K562 (cell line): Measurements from ENCODE around the gene GABRD. TPM values are rescaled to one million over a fixed set of nuclear protein-coding genes. Genes with fewer than 3 reads are reported as not detected.

Experiments used
- ATAC-seq: fragments of 200-7000 bp; cut with Tn5 transposase; 3 replicates; pipeline ENCODE4 v1.9.1; 2020; ENCODE audit warnings: moderate library complexity
- BruUV-seq: library from RNA; stranded (reverse); fragments of 400-500 nt; replicated peaks from 2 replicates; lab custom pipeline; 2021; lab: Mats Ljungman, UMichigan
- CTCF ChIA-PET: fragments of 300-600 bp; formaldehyde crosslinking; extraction: SDS; loops from one replicate; lab custom pipeline; 2021; ENCODE audit warnings: low intra/inter-chr PET ratio; lab: Yijun Ruan, JAX
- POLR2A ChIA-PET: fragments of 300-600, 350-650 bp; sonication (Branson Sonifier 250); formaldehyde crosslinking; extraction: SDS; loops from one replicate; lab custom pipeline; 2021; ENCODE audit warnings: antibody characterized with exemption, inconsistent platforms; lab: Yijun Ruan, JAX
- DNase-seq, 4 experiments: peaks; one replicate each; pipeline versions ENCODE4 v3.0.0 to v3.0.0-alpha.2; 2011 to 2018; ENCODE audit warnings: low spot score in 3 of 4, mixed read lengths in 3 of 4; ENCODE audit errors: extremely low read depth in 1 of 4
- FAIRE-seq: peaks from 2 replicates; lab custom pipeline; 2011; peaks lifted over from hg19 to GRCh38; lab: Jason Lieb, UNC
- H2AFZ ChIP-seq: 2 replicates; pipeline ENCODE4 v1.6.0; 2011; ENCODE audit warnings: low read depth, low read length, control low read depth, inconsistent platforms
- H3K27ac ChIP-seq: fragments of 200-600 bp; 3 replicates; pipeline ENCODE4 v1.8.0; 2011; ENCODE audit warnings: low read depth, mild to moderate bottlenecking, control low read depth, inconsistent platforms, low read length, moderate library complexity, mixed read lengths; ENCODE audit errors: extremely low read depth
- H3K27me3 ChIP-seq, 2 experiments: fragments of 300-600 bp in 1 of 2; 2 replicates in 1 of 2; 3 replicates in 1 of 2; pipeline versions ENCODE4 v1.6.0 to v1.8.0; 2011; ENCODE audit warnings: inconsistent platforms in 2 of 2, low read length in 2 of 2, mild to moderate bottlenecking in 1 of 2, mixed read lengths in 1 of 2, moderate library complexity in 1 of 2; ENCODE audit not compliant: control insufficient read depth in 2 of 2, insufficient read depth in 2 of 2
- H3K36me3 ChIP-seq: fragments of 300-600 bp; 3 replicates; pipeline ENCODE4 v1.8.0; 2011; ENCODE audit warnings: mild to moderate bottlenecking, low read length, inconsistent platforms; ENCODE audit not compliant: control insufficient read depth, insufficient read depth
- H3K4me1 ChIP-seq, 2 experiments: fragments of 200-600 bp in 1 of 2; replicated peaks in 1 of 2; 2 replicates in 1 of 2; 3 replicates in 1 of 2; pipeline versions ENCODE4 v1.5.1 to v1.8.0; 2011; ENCODE audit warnings: inconsistent platforms in 2 of 2, low read length in 2 of 2, mild to moderate bottlenecking in 1 of 2, mixed read lengths in 1 of 2, moderate library complexity in 1 of 2; ENCODE audit not compliant: control insufficient read depth in 2 of 2, insufficient read depth in 2 of 2
- H3K4me2 ChIP-seq: 2 replicates; pipeline ENCODE4 v1.6.1; 2011; ENCODE audit warnings: low read length, control low read depth, inconsistent platforms, mixed read lengths; ENCODE audit not compliant: insufficient read depth
- H3K4me3 ChIP-seq: fragments of 200-600 bp; sonication (generic), shearing (Covaris generic); 2 replicates; pipeline ENCODE4 v1.5.1; 2016; ENCODE audit warnings: control low read depth, inconsistent platforms
- H3K79me2 ChIP-seq: fragments of 200-600 bp; 3 replicates; pipeline ENCODE4 v1.8.0; 2011; ENCODE audit warnings: low read length, inconsistent platforms; ENCODE audit not compliant: control insufficient read depth, insufficient read depth
- H3K9ac ChIP-seq, 2 experiments: 2 replicates each; pipeline versions ENCODE4 v1.6.0 to v1.6.1; 2011; ENCODE audit warnings: low read depth in 2 of 2, low read length in 2 of 2, control low read depth in 1 of 2, inconsistent platforms in 1 of 2, mild to moderate bottlenecking in 1 of 2, mixed read lengths in 1 of 2; ENCODE audit not compliant: insufficient read depth in 1 of 2
- H3K9me1 ChIP-seq: one replicate; pipeline ENCODE4 v1.6.0; 2011; ENCODE audit warnings: inconsistent platforms, mild to moderate bottlenecking, low read length, moderate library complexity; ENCODE audit not compliant: control insufficient read depth, insufficient read depth
- H3K9me3 ChIP-seq: replicated peaks from 2 replicates; pipeline ENCODE4 v1.5.1; 2011; ENCODE audit warnings: low read depth, low read length, inconsistent platforms; ENCODE audit not compliant: control insufficient read depth, insufficient read depth
- H4K20me1 ChIP-seq: replicated peaks from 2 replicates; pipeline ENCODE4 v1.6.1; 2011; ENCODE audit warnings: low read length, inconsistent platforms, mixed read lengths; ENCODE audit not compliant: control insufficient read depth, insufficient read depth
- BMI1 ChIP-seq: fragments of 150-350 bp; IDR thresholded peaks from 2 replicates; pipeline ENCODE4 v1.6.1; 2014; ENCODE audit warnings: low read length
- CSDE1 ChIP-seq, 2 experiments: fragments of 450-650 bp; IDR thresholded peaks; 2 replicates each; pipeline ENCODE4 v1.6.1; 2016; ENCODE audit warnings: mild to moderate bottlenecking in 1 of 2
- EZH2 ChIP-seq: IDR thresholded peaks from 2 replicates; pipeline ENCODE4 v1.6.1; 2012; ENCODE audit warnings: low read depth, mild to moderate bottlenecking, inconsistent platforms, low read length, borderline replicate concordance
- LEF1 ChIP-seq: fragments of 450-650 bp; IDR thresholded peaks from 2 replicates; pipeline ENCODE4 v1.6.1; 2016; ENCODE audit warnings: mild to moderate bottlenecking
- POLR2AphosphoS2 ChIP-seq: IDR thresholded peaks from 2 replicates; pipeline ENCODE4 v1.6.1; 2012; ENCODE audit warnings: low read length, improper control_type of control experiment
- POLR2H ChIP-seq: IDR thresholded peaks from 2 replicates; pipeline ENCODE4 v1.6.1; 2016; ENCODE audit warnings: missing genetic modification characterization, low read depth, mild to moderate bottlenecking, control low read depth, missing compliant biosample characterization, moderate library complexity
- RBM39 ChIP-seq: fragments of 200-400 bp; formaldehyde crosslinking; optimal IDR thresholded peaks from 2 replicates; pipeline ENCODE3; 2018; ENCODE audit warnings: low read depth, low read length
- SMAD4 ChIP-seq: fragments of 250-450 bp; sonication (Bioruptor Pico); conservative IDR thresholded peaks from 2 replicates; pipeline ENCODE4 v1.8.0; 2021; ENCODE audit warnings: inconsistent platforms, mild to moderate bottlenecking, moderate library complexity
- SP2 ChIP-seq: IDR thresholded peaks from 2 replicates; pipeline ENCODE4 v1.6.1; 2011; ENCODE audit warnings: mild to moderate bottlenecking, low read depth, low read length, moderate library complexity; ENCODE audit not compliant: poor library complexity, severe bottlenecking; ENCODE audit errors: extremely low read depth
- SRSF9 ChIP-seq: fragments of 200-400 bp; formaldehyde crosslinking; IDR thresholded peaks from 2 replicates; pipeline ENCODE4 v1.6.1; 2017; ENCODE audit warnings: low read depth, low read length, borderline replicate concordance
- STAG1 ChIP-seq: sonication (generic); formaldehyde crosslinking; IDR thresholded peaks from 2 replicates; pipeline ENCODE4 v1.5.0; 2020; ENCODE audit warnings: missing genetic modification reagents, borderline replicate concordance
- ZKSCAN8 ChIP-seq: fragments of 200-800 bp; sonication (Bioruptor generic); IDR thresholded peaks from 2 replicates; pipeline ENCODE4 v1.6.1; 2016; ENCODE audit warnings: missing genetic modification characterization, missing compliant biosample characterization
- ZNF212 ChIP-seq: fragments of 450-650 bp; formaldehyde crosslinking; IDR thresholded peaks from 2 replicates; pipeline ENCODE4 v1.4.0; 2020; ENCODE audit warnings: mild to moderate bottlenecking
- ZNF57 ChIP-seq: fragments of 450-650 bp; formaldehyde crosslinking; IDR thresholded peaks from 2 replicates; pipeline ENCODE4 v1.4.0; 2020; ENCODE audit warnings: mild to moderate bottlenecking, moderate library complexity
- WGBS: fragments of 100-300 bp; shearing (Covaris generic); methylation state at CpG from one replicate; pipeline ENCODE4 v1.1.6; 2016; ENCODE audit warnings: low coverage, mixed read lengths; ENCODE audit not compliant: insufficient coverage; ENCODE audit errors: missing lambda C conversion rate; 5-methylcytosine and 5-hydroxymethylcytosine counted together
- in situ Hi-C: fragments of 300-500 bp; cut with MboI; formaldehyde crosslinking; loops from 4 replicates; pipeline ENCODE4 v1.15.0; 2018; ENCODE audit warnings: inconsistent platforms, mixed read lengths
- intact Hi-C: fragments of 100-400 bp; cut with micrococcal nuclease; formaldehyde crosslinking; loops from 2 replicates; pipeline ENCODE4 v1.14.2; 2022
- polyA plus RNA-seq, 8 experiments: library from polyadenylated mRNA; depleted of rRNA in 4 of 8; stranded (reverse) in 5 of 8; unstranded in 3 of 8; fragments of >200 nt; fragmentation: Nextera tagmentation in 2 of 8; fragmentation: Illumina TruSeq in 1 of 8; extraction: Ambion mirVana in 2 of 8; extraction: Trizol in 1 of 8; gene quantifications; 2 replicates each; pipeline versions ENCODE4 v1.2.1 to v1.2.3, GENCODE V29; 2011 to 2014; ENCODE audit warnings: inconsistent platforms in 1 of 8, missing spikeins in 1 of 8
- total RNA-seq, 7 experiments: library from RNA; depleted of rRNA in 6 of 7; stranded (reverse); fragments of >200 nt in 6 of 7; fragmentation: Illumina TruSeq in 2 of 7; extraction: Trizol in 2 of 7; gene quantifications; 2 replicates each; pipeline versions ENCODE4 v1.2.1 to v1.2.3, GENCODE V29; 2011 to 2021; ENCODE audit warnings: low replicate concordance in 1 of 7
- TF ChIP-seq, protein P1 (sequence below): fragments of 250-450 bp; sonication (Bioruptor Pico); IDR thresholded peaks from 2 replicates; pipeline ENCODE4 v1.8.0; 2022; ENCODE audit warnings: inconsistent platforms, mild to moderate bottlenecking, moderate library complexity, borderline replicate concordance
- TF ChIP-seq, protein P2 (sequence below): fragments of 250-450 bp; sonication (Bioruptor Pico); IDR thresholded peaks from 2 replicates; pipeline ENCODE4 v1.4.0; 2020
- TF ChIP-seq, protein P3 (sequence below): fragments of 450-650 bp; formaldehyde crosslinking; IDR thresholded peaks from 2 replicates; pipeline ENCODE4 v1.4.0; 2022; ENCODE audit warnings: missing genetic modification characterization
- TF ChIP-seq, protein P4 (sequence below): sonication (generic); formaldehyde crosslinking; IDR thresholded peaks from 2 replicates; pipeline ENCODE4 v1.8.1; 2023; ENCODE audit warnings: mild to moderate bottlenecking, missing genetic modification reagents, moderate library complexity

GABRD gene
- total and polyA plus RNA-seq, 9 of the 15 experiments (the other 6 are each of a cell fraction or from before 2014, with no cell fraction given), result 0.07 TPM; not detected in 8

DNA sequence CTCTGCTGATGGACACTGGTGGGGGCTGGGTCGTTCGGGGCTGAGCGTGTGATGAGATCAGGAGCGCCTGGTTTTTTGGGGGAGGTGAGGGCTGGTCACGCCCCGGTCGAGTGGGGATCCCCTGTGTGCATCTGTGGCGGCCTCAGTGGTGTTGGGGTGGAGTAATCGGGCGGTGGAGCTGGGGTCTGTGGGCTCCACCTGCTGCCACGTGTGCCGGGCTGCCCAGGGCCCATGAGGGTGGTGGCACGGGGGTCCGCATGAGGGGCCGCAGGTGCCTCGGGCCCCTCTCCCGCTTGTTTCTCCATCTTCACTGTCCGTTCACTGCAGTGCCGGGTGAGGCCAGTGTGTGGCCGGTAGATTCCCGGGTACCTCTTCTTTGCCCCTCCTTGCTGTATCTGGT is 48.2 kb downstream of the GABRD start (continued):
- TF ChIP-seq, protein P1, sequence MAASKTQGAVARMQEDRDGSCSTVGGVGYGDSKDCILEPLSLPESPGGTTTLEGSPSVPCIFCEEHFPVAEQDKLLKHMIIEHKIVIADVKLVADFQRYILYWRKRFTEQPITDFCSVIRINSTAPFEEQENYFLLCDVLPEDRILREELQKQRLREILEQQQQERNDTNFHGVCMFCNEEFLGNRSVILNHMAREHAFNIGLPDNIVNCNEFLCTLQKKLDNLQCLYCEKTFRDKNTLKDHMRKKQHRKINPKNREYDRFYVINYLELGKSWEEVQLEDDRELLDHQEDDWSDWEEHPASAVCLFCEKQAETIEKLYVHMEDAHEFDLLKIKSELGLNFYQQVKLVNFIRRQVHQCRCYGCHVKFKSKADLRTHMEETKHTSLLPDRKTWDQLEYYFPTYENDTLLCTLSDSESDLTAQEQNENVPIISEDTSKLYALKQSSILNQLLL (CRISPR knock-in tag), result no peak
- TF ChIP-seq SP2 (no peak), SMAD4 (CRISPR knock-in tag) (no peak), ZNF57 (CRISPR knock-in tag) (no peak), RBM39 (no peak)
- TF ChIP-seq, protein P2, sequence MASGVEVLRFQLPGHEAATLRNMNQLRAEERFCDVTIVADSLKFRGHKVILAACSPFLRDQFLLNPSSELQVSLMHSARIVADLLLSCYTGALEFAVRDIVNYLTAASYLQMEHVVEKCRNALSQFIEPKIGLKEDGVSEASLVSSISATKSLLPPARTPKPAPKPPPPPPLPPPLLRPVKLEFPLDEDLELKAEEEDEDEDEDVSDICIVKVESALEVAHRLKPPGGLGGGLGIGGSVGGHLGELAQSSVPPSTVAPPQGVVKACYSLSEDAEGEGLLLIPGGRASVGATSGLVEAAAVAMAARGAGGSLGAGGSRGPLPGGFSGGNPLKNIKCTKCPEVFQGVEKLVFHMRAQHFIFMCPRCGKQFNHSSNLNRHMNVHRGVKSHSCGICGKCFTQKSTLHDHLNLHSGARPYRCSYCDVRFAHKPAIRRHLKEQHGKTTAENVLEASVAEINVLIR (CRISPR knock-in tag), result no peak

DNA sequence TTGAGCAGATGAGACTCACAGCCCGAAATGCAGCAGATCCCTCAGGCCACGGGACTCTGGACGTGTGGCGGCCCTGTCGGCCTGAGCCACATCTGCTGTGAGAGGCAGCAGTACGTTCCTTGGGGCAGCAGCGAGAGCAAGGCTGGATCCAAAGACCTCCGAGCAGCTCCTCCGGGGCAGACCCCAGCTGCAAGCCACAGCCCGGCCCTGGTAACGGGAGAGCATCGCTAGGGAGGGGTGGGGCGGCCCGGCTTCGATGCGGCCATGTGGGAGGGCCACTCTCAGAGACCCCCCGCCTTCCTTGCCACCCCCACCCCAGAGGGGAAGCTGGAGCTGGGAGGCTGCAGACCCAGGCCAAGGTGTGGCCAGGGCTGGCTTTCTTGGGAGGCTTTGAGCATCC is 48.8 kb downstream of the GABRD start:
- BruUV-seq, result no TSS peak
- Histone ChIP-seq H3K9me3 (no peaks in the 10 kb centered on the region), H3K36me3 (no peaks in the 10 kb centered on the region), H3K4me1 (peaks cover 0 to 16% of the 10 kb centered on the region in 2 experiments; a peak in 1 of 5 replicates), H3K27ac (no peak overlapping the region), H3K27me3 (peaks cover 74 to 82% of the 10 kb centered on the region in 2 experiments), H3K9ac (no peak overlapping the region), H3K9me1 (no peaks in the 10 kb centered on the region), H3K79me2 (no peaks in the 10 kb centered on the region), H3K4me2 (no peak overlapping the region), H4K20me1 (peaks cover 4% of the 10 kb centered on the region; the same call in 1 of the 2 replicates), H3K4me3 (no peak overlapping the region), H2AFZ (no peak overlapping the region)
- ChIA-PET POLR2A (interaction anchor here (0.6 to 1.2 kb wide), 2 partner anchors 15 to 108 kb away, joined by 3 to 4 read pairs; no protein-coding TSS in a partner anchor), CTCF (interaction anchor here (0.6 kb wide), 1 partner anchor 13 kb away, joined by 4 read pairs; no protein-coding TSS in a partner anchor)
- ATAC-seq (no peak), DNase-seq (no peak), FAIRE-seq (no peak)
- WGBS, result 7% methylated on average over 17 of the region's 17 CpGs
- intact Hi-C loops, result no loop called here
- in situ Hi-C loops, result no loop called here
- no peak for TF ChIP-seq EZH2
- TF ChIP-seq ZKSCAN8 (CRISPR knock-in tag), result no peak
- no peak for TF ChIP-seq ZNF212 (CRISPR knock-in tag)
- TF ChIP-seq BMI1, result no peak
- no peak for TF ChIP-seq POLR2H (tag)
- TF ChIP-seq, protein P3, sequence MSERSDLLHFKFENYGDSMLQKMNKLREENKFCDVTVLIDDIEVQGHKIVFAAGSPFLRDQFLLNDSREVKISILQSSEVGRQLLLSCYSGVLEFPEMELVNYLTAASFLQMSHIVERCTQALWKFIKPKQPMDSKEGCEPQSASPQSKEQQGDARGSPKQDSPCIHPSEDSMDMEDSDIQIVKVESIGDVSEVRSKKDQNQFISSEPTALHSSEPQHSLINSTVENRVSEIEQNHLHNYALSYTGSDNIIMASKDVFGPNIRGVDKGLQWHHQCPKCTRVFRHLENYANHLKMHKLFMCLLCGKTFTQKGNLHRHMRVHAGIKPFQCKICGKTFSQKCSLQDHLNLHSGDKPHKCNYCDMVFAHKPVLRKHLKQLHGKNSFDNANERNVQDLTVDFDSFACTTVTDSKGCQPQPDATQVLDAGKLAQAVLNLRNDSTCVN (CRISPR knock-in tag), result no peak
- TF ChIP-seq STAG1, result no peak
- TF ChIP-seq SRSF9, result no peak
- TF ChIP-seq POLR2AphosphoS2, result no peak
- no peak for TF ChIP-seq LEF1
- TF ChIP-seq CSDE1 (IDR thresholded peaks at IDR 0.05), result no peak
- TF ChIP-seq, protein P4, sequence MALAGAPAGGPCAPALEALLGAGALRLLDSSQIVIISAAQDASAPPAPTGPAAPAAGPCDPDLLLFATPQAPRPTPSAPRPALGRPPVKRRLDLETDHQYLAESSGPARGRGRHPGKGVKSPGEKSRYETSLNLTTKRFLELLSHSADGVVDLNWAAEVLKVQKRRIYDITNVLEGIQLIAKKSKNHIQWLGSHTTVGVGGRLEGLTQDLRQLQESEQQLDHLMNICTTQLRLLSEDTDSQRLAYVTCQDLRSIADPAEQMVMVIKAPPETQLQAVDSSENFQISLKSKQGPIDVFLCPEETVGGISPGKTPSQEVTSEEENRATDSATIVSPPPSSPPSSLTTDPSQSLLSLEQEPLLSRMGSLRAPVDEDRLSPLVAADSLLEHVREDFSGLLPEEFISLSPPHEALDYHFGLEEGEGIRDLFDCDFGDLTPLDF (CRISPR knock-in tag), result no peak
